NCI-H2171 (cell line): ENCODE results near the gene SLC7A5.
"Not testable (repeated sequence)": the region's sequence is repeated elsewhere in the genome, so short reads cannot be mapped to it uniquely, and the experiment has no call there.

ENCODE experiments used
- DNase-seq: peaks from one replicate; lab custom pipeline; 2025; lab: John Stamatoyannopoulos, UW

The SLC7A5 gene

GRCh38 chr16:87794485-87795078 is 74.7 kb downstream of the SLC7A5 start:
- no peak for DNase-seq

- DNase-seq: no peak
Measured at GRCh38 chr16:87792205-87792565, 77.1 kb downstream of the SLC7A5 start.

GRCh38 chr16:87791295-87792204 is 77.8 kb downstream of the SLC7A5 start:
- no peak for DNase-seq

GRCh38 chr16:87790292-87791100 is 78.8 kb downstream of the SLC7A5 start:
- no peak for DNase-seq

GRCh38 chr16:87789437-87790291 is 79.6 kb downstream of the SLC7A5 start:
- no peak for DNase-seq

- DNase-seq: not testable (repeated sequence)
Measured at GRCh38 chr16:87788730-87789436, 80.4 kb downstream of the SLC7A5 start.

- DNase-seq: not testable (repeated sequence)
Measured at GRCh38 chr16:87787451-87788091, 81.7 kb downstream of the SLC7A5 start.

GRCh38 chr16:87784812-87785211 is 84.5 kb downstream of the SLC7A5 start:
- DNase-seq: no peak

- DNase-seq: no peak
Measured at GRCh38 chr16:87782033-87782432, 87.3 kb downstream of the SLC7A5 start.

- no peak for DNase-seq
Measured at GRCh38 chr16:87780385-87780989, 88.8 kb downstream of the SLC7A5 start.
